Measurements from ENCODE around the gene CD55.

Gene CD55

GRCh38 chr1:207323425-207324225 is 2.1 kb downstream of the CD55 start:
- no peak overlapping the region for H3K27ac ChIP-seq (ENCODE audit: low read depth, low read length)
- peaks cover 17 to 41% (median 32%) of the 10 kb centered on the region in 5 donors for H3K36me3 ChIP-seq (ENCODE audit: control insufficient read depth in 5 of 5, insufficient read depth in 5 of 5, low read length in 5 of 5)
- no peak overlapping the region for H3K9ac ChIP-seq (ENCODE audit: low read length in 5 of 5)
- H3K4me3 ChIP-seq (ENCODE audit: low read depth in 1 of 5, low read length in 5 of 5): peak overlapping the region in 4 of 5 donors; percentile 37 to 53 (median 41)
- no peaks in the 10 kb centered on the region for H3K9me3 ChIP-seq (ENCODE audit: control insufficient read depth in 5 of 5, low read length in 5 of 5)
- H3K27me3 ChIP-seq (ENCODE audit: control insufficient read depth in 5 of 5, insufficient read depth in 4 of 5, low read length in 5 of 5): no peaks in the 10 kb centered on the region
- peaks cover 2 to 23% (median 15%) of the 10 kb centered on the region in 5 donors for H3K4me1 ChIP-seq (ENCODE audit: control insufficient read depth in 5 of 5, insufficient read depth in 5 of 5, low read length in 5 of 5)

GRCh38 chr1:207328004-207328403 is 6.5 kb downstream of the CD55 start:
- Histone ChIP-seq H3K27me3 (ENCODE audit: control insufficient read depth in 5 of 5, insufficient read depth in 4 of 5, low read length in 5 of 5) (no peaks in the 10 kb centered on the region), H3K36me3 (ENCODE audit: control insufficient read depth in 5 of 5, insufficient read depth in 5 of 5, low read length in 5 of 5) (peaks cover 36 to 70% (median 55%) of the 10 kb centered on the region in 5 donors), H3K4me1 (ENCODE audit: control insufficient read depth in 5 of 5, insufficient read depth in 5 of 5, low read length in 5 of 5) (peaks cover 0 to 10% (median 0%) of the 10 kb centered on the region in 5 donors), H3K9me3 (ENCODE audit: control insufficient read depth in 5 of 5, low read length in 5 of 5) (no peaks in the 10 kb centered on the region), H3K27ac (ENCODE audit: low read depth, low read length) (no peak overlapping the region), H3K4me3 (ENCODE audit: low read depth in 1 of 5, low read length in 5 of 5) (no peak overlapping the region), H3K9ac (ENCODE audit: low read length in 5 of 5) (no peak overlapping the region)

DNA sequence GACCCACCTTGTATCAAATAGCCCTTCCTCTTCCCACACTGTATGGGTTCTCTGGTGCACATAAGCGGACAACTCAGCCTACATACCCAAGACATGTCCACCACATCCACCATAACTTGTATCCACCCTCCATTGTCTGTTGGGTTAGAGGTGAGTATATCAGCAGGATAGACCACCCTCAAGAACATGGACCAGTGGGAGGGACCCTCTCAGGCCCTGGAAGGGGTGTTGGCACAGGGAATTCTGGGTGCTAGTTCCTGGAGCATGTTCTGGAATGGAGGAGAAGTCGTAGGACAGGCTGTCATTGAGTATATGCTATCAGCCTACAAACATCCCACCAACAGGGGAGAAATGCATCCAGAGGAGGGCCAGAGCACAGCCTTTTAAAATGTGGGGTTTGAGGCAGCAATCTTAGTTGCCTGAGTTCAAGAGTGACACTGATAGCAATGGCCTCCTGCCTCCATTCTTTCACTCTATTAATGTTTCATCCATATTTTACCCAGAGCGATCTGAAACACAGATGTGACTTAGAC is 7.5 kb downstream of the CD55 start:
- Histone ChIP-seq H3K4me3 (ENCODE audit: low read depth in 1 of 5, low read length in 5 of 5) (no peak overlapping the region), H3K9ac (ENCODE audit: low read length in 5 of 5) (no peak overlapping the region), H3K27me3 (ENCODE audit: control insufficient read depth in 5 of 5, insufficient read depth in 4 of 5, low read length in 5 of 5) (no peaks in the 10 kb centered on the region), H3K27ac (ENCODE audit: low read depth, low read length) (no peak overlapping the region), H3K4me1 (ENCODE audit: control insufficient read depth in 5 of 5, insufficient read depth in 5 of 5, low read length in 5 of 5) (peaks cover 0 to under 1% (median 0%) of the 10 kb centered on the region in 5 donors), H3K9me3 (ENCODE audit: control insufficient read depth in 5 of 5, low read length in 5 of 5) (peaks cover 0 to 2% (median 0%) of the 10 kb centered on the region in 5 donors), H3K36me3 (ENCODE audit: control insufficient read depth in 5 of 5, insufficient read depth in 5 of 5, low read length in 5 of 5) (peaks cover 36 to 74% (median 57%) of the 10 kb centered on the region in 5 donors)

DNA sequence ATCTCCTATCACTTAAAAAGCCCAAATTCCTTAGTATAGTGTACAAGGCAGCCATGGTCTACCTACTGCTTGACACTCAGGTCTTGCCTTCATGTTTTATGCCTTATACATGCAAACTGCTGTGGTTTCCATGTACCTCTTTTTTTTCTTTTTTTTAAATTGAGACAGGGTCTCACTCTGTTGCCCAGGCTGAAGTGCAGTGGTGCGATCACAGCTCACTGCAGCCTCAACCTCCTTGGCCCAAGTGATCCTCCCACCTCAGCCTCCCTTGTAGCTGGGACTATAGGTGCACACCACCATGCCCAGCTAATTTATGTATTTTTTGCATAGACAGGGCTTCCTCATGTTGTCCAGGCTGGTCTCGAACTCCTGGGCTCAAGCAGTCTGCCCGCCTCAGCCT is 8.0 kb downstream of the CD55 start:
- Histone ChIP-seq H3K4me3 (ENCODE audit: low read depth in 1 of 5, low read length in 5 of 5) (no peak overlapping the region), H3K9me3 (ENCODE audit: control insufficient read depth in 5 of 5, low read length in 5 of 5) (peaks cover 0 to 2% (median 0%) of the 10 kb centered on the region in 5 donors), H3K4me1 (ENCODE audit: control insufficient read depth in 5 of 5, insufficient read depth in 5 of 5, low read length in 5 of 5) (no peaks in the 10 kb centered on the region), H3K9ac (ENCODE audit: low read length in 5 of 5) (no peak overlapping the region), H3K27me3 (ENCODE audit: control insufficient read depth in 5 of 5, insufficient read depth in 4 of 5, low read length in 5 of 5) (no peaks in the 10 kb centered on the region), H3K27ac (ENCODE audit: low read depth, low read length) (no peak overlapping the region), H3K36me3 (ENCODE audit: control insufficient read depth in 5 of 5, insufficient read depth in 5 of 5, low read length in 5 of 5) (peaks cover 35 to 71% (median 57%) of the 10 kb centered on the region in 5 donors)

GRCh38 chr1:207330011-207330710 is 8.7 kb downstream of the CD55 start:
- H3K9ac ChIP-seq (ENCODE audit: low read length in 5 of 5): no peak overlapping the region
- peaks cover 0 to 2% (median 0%) of the 10 kb centered on the region in 5 donors for H3K9me3 ChIP-seq (ENCODE audit: control insufficient read depth in 5 of 5, low read length in 5 of 5)
- H3K4me3 ChIP-seq (ENCODE audit: low read depth in 1 of 5, low read length in 5 of 5): no peak overlapping the region
- no peaks in the 10 kb centered on the region for H3K4me1 ChIP-seq (ENCODE audit: control insufficient read depth in 5 of 5, insufficient read depth in 5 of 5, low read length in 5 of 5)
- H3K36me3 ChIP-seq (ENCODE audit: control insufficient read depth in 5 of 5, insufficient read depth in 5 of 5, low read length in 5 of 5): peaks cover 33 to 66% (median 57%) of the 10 kb centered on the region in 5 donors
- no peaks in the 10 kb centered on the region for H3K27me3 ChIP-seq (ENCODE audit: control insufficient read depth in 5 of 5, insufficient read depth in 4 of 5, low read length in 5 of 5)
- no peak overlapping the region for H3K27ac ChIP-seq (ENCODE audit: low read depth, low read length)

DNA sequence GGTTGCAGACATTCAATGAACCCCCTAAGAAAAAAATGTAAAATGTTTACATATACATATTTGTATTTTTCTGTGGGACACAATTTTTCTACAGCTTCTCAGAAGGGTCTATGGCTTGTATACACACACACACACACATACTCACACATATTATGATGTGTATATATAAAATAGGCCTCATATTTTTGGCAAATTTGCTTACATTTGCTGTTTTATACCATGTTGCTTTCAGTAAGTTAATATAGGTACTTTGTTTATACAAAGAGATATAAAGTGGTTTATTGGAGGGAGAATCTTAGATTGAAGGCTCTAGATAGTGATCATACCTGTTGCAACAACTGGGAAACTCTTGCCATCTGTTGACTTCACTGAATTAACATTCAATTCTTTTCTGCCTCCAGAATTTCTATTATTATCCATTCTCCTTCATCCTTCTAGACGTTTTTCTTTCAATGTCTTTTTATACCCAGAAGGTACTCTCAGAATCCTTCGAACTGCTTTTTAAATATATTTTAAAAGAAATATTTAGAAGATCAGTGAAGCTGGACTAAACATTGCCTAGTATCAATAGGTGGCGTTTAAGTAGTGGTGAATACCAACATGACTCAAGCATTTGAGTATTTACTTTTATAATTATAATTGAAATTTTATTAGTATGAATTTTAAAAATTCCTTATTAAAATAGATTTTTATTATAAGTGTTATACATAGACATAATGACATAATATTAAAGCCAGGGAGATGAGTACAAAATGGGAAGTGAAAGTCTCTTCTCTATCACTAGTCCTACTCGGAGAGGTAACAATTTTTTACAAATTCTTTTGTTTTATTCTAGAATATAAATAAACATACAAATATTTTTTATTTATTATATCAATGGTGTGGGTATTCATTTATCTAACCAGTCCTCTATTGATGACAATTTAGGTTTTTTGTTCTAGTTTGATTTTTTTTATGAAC is 10.2 kb downstream of the CD55 start:
- H3K27me3 ChIP-seq (ENCODE audit: control insufficient read depth in 5 of 5, insufficient read depth in 4 of 5, low read length in 5 of 5): no peaks in the 10 kb centered on the region
- H3K4me1 ChIP-seq (ENCODE audit: control insufficient read depth in 5 of 5, insufficient read depth in 5 of 5, low read length in 5 of 5): peaks cover 0 to 2% (median 0%) of the 10 kb centered on the region in 5 donors
- H3K9me3 ChIP-seq (ENCODE audit: control insufficient read depth in 5 of 5, low read length in 5 of 5): peaks cover 0 to 2% (median 0%) of the 10 kb centered on the region in 5 donors
- no peak overlapping the region for H3K4me3 ChIP-seq (ENCODE audit: low read depth in 1 of 5, low read length in 5 of 5)
- H3K9ac ChIP-seq (ENCODE audit: low read length in 5 of 5): no peak overlapping the region
- no peak overlapping the region for H3K27ac ChIP-seq (ENCODE audit: low read depth, low read length)
- peaks cover 34 to 56% (median 53%) of the 10 kb centered on the region in 5 donors for H3K36me3 ChIP-seq (ENCODE audit: control insufficient read depth in 5 of 5, insufficient read depth in 5 of 5, low read length in 5 of 5)

GRCh38 chr1:207333009-207333600 is 11.6 kb downstream of the CD55 start:
- Histone ChIP-seq H3K4me3 (ENCODE audit: low read depth in 1 of 5, low read length in 5 of 5) (no peak overlapping the region), H3K9ac (ENCODE audit: low read length in 5 of 5) (no peak overlapping the region), H3K9me3 (ENCODE audit: control insufficient read depth in 5 of 5, low read length in 5 of 5) (peaks cover 0 to 2% (median 0%) of the 10 kb centered on the region in 5 donors), H3K36me3 (ENCODE audit: control insufficient read depth in 5 of 5, insufficient read depth in 5 of 5, low read length in 5 of 5) (peaks cover 28 to 55% (median 50%) of the 10 kb centered on the region in 5 donors), H3K4me1 (ENCODE audit: control insufficient read depth in 5 of 5, insufficient read depth in 5 of 5, low read length in 5 of 5) (peaks cover 0 to 2% (median 0%) of the 10 kb centered on the region in 5 donors), H3K27ac (ENCODE audit: low read depth, low read length) (no peak overlapping the region), H3K27me3 (ENCODE audit: control insufficient read depth in 5 of 5, insufficient read depth in 4 of 5, low read length in 5 of 5) (no peaks in the 10 kb centered on the region)

DNA sequence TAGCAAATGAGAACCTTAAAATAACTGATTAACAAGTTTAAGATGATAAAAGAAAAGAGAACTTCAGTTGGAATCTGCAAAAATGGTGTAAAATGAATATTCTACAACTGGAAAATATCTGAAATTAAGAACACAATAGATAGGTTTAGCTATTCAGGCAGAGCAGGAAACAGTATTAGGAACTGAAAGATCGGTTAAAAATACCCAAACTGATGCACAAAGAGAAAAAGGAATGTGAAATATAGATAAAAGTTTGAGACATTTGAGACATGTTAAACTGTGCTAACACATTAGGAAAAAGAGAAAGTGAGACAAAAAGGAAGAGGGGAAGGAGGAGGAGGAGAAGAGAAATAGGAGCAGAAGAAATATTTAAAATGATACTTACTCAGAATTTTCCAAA is 12.1 kb downstream of the CD55 start:
- Histone ChIP-seq H3K27me3 (ENCODE audit: control insufficient read depth in 5 of 5, insufficient read depth in 4 of 5, low read length in 5 of 5) (no peaks in the 10 kb centered on the region), H3K4me3 (ENCODE audit: low read depth in 1 of 5, low read length in 5 of 5) (no peak overlapping the region), H3K9me3 (ENCODE audit: control insufficient read depth in 5 of 5, low read length in 5 of 5) (peaks cover 0 to 2% (median 0%) of the 10 kb centered on the region in 5 donors), H3K4me1 (ENCODE audit: control insufficient read depth in 5 of 5, insufficient read depth in 5 of 5, low read length in 5 of 5) (peaks cover 0 to 2% (median 0%) of the 10 kb centered on the region in 5 donors), H3K36me3 (ENCODE audit: control insufficient read depth in 5 of 5, insufficient read depth in 5 of 5, low read length in 5 of 5) (peaks cover 23 to 53% (median 45%) of the 10 kb centered on the region in 5 donors), H3K27ac (ENCODE audit: low read depth, low read length) (no peak overlapping the region), H3K9ac (ENCODE audit: low read length in 5 of 5) (no peak overlapping the region)

DNA sequence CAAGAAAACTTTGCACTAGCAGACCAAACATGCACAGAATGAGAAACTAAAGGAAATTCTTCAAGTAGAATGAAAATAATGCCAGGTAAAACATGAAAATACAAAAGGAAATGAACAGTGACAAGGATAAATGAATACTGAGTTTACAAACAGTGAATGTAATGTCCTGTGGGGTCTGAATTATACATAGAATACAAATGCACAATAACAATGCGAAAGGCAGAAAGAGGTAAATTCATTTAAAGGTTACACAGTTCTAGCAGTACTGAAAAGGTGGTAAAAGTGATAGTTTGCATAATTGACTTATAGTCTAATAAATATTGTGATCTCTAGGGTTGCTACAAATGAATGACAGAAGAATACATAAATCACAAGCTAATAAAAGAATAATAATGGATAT is 12.9 kb downstream of the CD55 start:
- Histone ChIP-seq H3K36me3 (ENCODE audit: control insufficient read depth in 5 of 5, insufficient read depth in 5 of 5, low read length in 5 of 5) (peaks cover 16 to 55% (median 38%) of the 10 kb centered on the region in 5 donors), H3K4me1 (ENCODE audit: control insufficient read depth in 5 of 5, insufficient read depth in 5 of 5, low read length in 5 of 5) (peaks cover 0 to 2% (median 0%) of the 10 kb centered on the region in 5 donors), H3K27ac (ENCODE audit: low read depth, low read length) (no peak overlapping the region), H3K27me3 (ENCODE audit: control insufficient read depth in 5 of 5, insufficient read depth in 4 of 5, low read length in 5 of 5) (no peaks in the 10 kb centered on the region), H3K9ac (ENCODE audit: low read length in 5 of 5) (no peak overlapping the region), H3K4me3 (ENCODE audit: low read depth in 1 of 5, low read length in 5 of 5) (no peak overlapping the region), H3K9me3 (ENCODE audit: control insufficient read depth in 5 of 5, low read length in 5 of 5) (peaks cover 0 to 2% (median 0%) of the 10 kb centered on the region in 5 donors)

Data from subcutaneous abdominal adipose tissue (tissue), 5 donors.